Activated T-cell treated with anti-CD3 and anti-CD28 coated beads for 24 hours (primary cell): Measurements from ENCODE around the gene DPH7.
"Not testable (repeated sequence)": the region's sequence is repeated elsewhere in the genome, so short reads cannot be mapped to it uniquely, and the experiment has no call there.

Source experiments
- DNase-seq: peaks from one replicate; pipeline ENCODE4 v3.0.0-alpha.2; 2020; ENCODE audit warnings: low read depth

DPH7 gene

GRCh38 chr9:137578518-137579258, at the start of gene DPH7:
TSS of gene DPH7 (minus strand) at chr9:137578925. CDS start at chr9:137578777, 148 bp downstream.
- peak; percentile 95 for DNase-seq

- not testable (repeated sequence) for DNase-seq
Measured at GRCh38 chr9:137627406-137627805, 48.7 kb upstream of the DPH7 start.

DNA sequence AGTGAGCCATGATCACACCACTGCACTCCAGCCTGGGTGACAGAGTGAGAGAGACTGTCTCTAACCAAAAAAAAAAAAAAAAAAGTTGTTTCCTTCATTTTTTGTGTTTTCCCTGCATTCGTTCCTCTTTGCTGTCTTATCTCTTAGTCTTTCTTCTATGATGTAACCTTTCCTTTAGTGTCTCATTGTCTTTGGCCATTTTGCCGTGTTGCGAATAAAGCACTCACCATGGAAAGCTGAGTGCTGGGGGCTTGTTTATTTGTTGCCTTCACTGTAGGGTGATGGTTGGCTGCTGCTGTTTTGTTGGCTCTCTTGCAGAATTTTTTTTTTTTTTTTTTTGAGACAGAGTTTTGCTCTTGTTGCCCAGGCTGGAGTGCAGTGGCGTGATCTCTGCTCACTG, 47.7 kb upstream of the DPH7 start:
- DNase-seq: no peak

GRCh38 chr9:137622211-137622610, 43.5 kb upstream of the DPH7 start:
- DNase-seq: not testable (repeated sequence)

GRCh38 chr9:137621131-137621757, 42.5 kb upstream of the DPH7 start:
- DNase-seq: no peak

DNA sequence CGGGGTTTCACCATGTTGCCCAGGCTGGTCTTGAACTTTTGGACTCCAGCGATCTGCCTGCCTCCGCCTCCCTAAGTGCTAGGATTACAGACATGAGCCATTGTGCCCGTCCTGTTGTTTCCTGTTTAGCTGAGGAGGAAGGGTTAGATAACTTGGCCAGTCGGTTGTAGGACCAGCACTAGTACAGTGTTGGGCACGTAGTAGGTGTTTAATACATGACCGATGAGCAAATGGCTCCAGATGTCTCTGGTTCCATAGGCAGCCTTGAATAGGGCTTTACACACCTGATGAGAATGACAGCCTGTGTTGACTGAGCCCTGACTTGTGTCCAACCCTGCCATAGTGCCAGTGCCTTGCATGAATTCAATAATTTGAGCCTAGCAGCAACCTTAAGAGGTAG, 41.9 kb upstream of the DPH7 start:
- DNase-seq: no peak

DNA sequence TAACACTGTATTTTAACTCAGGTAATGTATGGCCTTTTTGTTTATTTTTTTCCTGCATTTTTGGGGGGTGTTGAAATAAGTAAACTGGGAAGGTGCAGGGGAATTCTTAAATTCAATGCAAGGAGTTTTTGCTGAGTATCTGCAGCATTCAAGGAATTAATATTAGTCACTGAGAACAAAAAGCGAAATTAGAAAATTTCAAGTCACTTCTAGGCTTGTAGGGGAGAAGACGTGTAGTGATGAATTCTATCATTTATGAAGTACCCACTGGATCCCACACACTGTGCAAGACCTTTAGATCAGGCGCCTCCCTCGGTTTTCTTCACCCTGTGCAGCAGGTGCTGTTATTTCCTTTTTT, 41.3 kb upstream of the DPH7 start:
- DNase-seq: no peak

DNA sequence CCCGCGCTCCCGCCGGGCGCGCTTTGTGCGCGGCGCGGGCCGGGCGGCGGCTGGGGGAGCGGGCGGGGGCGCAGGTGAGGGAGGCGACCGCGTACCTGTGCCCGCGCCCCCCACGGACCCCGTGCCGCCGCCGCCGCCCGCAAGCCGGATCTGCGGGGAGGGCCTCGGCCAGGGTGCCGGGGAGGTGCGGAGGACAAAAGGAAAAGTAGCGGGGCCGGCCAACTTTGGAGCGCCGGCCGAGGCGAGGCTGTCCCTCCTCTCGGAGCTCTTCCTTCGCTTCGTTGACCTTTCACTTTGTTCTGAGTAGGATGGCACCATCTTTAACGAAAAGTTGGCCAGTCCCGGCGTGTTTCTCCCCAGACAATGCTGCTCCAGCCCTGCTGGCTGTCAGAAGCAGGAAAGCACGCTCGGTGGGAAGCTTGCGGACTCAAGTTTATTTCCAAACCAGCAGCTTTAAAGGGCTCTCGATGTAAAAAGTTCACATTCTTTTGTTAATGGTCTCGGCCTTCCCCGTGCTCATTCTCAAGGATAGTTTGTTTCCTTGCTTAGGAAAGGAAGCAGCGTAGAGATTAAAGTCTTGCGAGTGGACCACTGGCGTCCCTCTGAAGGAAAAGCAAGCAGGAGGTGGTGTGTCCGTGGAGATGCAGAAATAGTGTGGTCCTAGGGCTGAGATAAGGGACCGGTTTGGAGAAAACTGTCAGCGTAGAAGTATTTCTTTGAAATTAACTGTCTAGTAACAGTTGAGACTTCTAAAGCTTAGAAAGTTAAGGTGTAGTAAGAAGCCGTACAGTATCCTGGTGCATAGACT, 40.7 kb upstream of the DPH7 start:
- no peak for DNase-seq

DNA sequence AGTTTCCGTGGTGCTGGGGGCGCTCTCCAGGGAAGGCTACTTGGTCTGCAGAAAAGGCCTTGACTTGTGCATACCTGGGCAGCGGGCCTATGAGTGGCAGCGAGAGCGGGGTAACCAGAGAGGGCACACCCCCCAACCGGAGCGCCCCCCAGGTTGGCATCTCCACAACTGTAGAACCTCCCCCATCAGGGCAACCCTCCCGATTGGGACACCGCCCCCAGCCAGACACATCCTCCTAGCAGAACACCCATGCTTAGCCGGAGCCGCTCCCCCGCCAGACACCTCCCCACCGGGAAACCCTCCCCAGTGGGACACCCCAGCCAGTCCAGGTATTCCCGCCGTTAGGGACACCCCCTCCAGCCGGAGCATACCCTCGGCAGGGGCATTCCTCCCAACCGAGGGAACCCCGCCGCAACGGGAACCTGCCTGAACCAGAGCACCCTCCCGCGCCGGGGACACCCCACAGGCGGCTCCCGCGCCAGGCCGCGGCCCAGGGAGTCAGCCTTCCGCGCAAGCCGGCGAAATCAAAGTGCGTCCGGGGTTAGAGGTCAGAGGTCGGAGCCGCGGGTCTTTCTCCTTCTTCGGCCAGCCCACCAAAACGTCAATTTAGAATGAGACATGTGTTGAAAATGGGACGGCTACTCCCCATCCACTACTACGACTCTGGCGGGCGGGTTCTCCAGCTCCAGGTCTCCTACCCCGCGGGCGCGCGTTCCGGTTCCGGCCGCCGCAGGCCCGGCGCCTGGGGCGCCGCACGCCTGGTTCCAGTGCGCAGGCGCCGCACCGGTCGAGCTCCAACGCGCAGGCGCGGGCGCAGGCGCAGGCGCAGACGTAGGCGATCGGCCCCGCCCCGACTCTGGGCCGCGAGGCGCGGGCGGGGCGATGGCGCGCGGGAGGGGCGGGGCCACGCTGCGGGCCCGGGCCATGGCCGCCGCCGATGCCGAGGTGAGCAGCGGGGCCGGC, 39.7 kb upstream of the DPH7 start, which contains the start of gene EHMT1:
TSS of gene EHMT1 (plus strand) at position 901 of the 963 bp plus-strand sequence. CDS start at position 925, 24 bp downstream.
- DNase-seq: peak; percentile 88

- no peak for DNase-seq
Measured at GRCh38 chr9:137615387-137615871, 36.7 kb upstream of the DPH7 start.

DNA sequence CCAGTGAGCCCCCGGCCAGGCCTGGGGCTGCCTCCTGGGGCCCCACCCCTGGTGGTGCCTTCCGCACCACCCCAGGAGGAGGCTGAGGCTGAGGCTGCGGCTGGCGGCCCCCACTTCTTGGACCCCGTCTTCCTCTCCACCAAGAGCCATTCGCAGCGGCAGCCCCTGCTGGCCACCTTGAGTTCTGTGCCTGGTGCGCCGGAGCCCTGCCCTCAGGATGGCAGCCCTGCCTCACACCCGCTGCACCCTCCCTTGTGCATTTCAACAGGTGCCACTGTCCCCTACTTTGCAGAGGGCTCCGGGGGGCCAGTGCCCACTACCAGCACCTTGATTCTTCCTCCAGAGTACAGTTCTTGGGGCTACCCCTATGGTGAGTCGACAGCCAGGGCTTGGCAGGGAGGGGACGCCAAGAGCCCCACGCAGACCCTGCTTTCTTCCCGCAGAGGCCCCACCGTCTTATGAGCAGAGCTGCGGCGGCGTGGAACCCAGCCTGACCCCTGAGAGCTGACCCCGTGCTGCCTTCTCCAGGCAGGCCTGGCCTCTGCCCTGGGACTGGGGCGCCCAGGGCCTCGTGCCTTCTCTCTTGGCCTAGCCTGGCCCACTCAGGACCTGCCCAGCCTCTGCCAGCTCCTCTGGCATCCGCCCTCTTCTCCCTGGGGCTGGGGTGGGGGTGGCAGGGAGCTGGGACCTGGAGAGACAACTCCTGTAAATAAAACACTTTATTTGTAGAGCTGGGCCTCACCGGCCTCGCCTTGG, 36.1 kb upstream of the DPH7 start:
- no peak for DNase-seq

GRCh38 chr9:137613738-137614523, 35.2 kb upstream of the DPH7 start:
- DNase-seq: no peak

GRCh38 chr9:137613259-137613658, 34.5 kb upstream of the DPH7 start:
- no peak for DNase-seq

GRCh38 chr9:137612741-137613142, 34.0 kb upstream of the DPH7 start:
- no peak for DNase-seq

DNA sequence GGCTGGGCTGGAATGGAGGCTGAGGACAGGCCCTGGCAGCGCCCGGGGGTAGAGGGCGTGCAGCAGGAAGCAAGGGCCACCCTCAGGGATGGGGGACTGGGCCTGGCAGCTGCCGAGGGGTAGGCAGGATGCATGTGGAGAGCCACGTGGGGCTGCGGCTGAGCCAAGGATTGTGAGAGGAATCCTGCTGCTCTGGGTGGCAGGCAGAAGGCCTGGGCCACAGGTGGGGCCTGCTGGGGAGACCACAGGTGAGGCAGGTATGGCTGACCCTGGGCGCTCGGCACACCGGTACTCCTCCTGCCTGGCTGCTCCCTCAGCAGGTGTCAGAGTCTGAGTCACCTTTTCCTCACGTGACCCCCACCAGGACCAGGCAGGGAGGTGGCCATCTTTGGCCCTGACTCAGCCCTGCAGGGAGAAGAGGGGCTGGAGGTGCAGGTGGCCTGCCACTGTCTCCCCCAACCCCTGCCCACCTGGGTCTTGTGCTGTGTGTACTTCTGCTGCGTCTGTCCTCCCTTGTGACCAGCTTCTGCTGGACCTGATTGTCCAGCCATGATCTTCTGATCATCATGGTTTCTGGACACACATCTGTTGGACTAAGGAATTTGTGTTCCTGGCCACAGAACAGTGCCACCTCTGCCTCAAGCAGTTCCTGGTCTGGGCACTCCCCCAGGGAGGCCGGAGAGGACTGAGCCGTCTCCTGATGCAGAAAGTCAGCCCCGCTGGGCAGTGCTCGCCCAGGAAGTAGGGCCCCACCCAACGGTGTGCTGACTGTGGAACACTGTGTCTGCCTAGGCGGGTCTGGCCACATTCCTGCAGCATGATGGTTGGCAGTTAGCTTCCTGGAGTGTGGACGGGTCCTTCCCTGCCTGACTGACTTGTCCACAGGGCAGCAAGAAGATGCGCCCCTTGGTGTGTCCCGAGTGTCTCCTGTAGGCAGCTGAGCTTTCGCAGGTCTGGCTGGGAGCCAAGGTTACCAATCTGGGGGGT, 33.2 kb upstream of the DPH7 start:
- DNase-seq: no peak

GRCh38 chr9:137610944-137611343, 32.2 kb upstream of the DPH7 start:
- DNase-seq: no peak

DNA sequence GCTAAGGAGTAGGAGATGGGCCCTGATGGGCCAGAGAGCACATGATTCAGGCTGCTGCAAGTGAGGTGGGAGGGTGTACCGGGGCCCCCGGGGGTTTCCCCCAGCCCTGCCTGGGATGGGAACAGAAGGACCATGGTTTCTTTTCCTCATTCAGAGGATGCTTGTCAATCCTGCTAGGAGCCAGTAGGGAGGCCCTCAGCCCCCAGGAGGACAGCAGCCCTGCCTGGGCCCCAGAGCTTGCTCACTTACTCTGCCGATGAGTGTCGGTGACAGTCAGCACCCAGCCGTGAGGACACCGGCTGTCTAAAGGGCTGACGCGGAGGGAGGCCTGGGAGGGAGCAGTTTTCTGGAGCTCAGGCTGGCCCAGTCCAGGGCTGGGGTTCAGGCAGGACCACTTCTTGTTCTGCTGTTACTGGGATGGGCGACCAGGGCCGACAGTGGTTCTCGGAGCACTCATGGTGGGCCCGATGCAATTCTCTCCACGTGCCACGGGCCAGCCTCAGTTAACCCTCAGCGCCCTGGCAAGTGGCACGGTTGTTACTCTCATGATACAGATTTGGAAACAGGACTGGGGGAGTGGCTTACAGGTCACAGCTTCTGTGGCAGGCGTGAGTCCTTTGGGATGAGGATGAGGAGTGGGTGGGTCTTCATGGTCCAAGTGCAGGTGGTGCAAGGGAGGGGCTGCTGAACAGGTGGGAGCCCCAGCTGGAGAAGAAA, 28.6 kb upstream of the DPH7 start:
- no peak for DNase-seq

DNA sequence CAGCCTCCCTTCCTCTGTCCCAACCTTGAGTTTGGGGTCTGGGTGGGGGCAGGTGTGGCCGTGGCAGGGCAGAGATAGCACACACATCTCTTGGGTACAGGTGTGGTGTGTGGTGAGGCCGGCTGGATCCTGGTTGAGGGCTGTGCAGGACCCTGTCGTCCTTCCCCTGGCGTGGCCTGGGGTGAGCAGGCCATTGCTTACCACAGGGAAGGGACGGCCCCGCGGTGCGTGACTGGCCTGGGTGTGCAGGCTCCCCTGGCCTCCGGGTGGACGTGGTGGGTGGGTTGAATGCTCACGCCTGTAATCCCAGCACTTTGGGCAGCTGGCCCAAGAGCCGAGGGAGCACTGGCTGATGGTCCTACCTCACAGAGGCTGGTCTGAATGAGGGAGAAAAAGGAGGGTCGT, 28.0 kb upstream of the DPH7 start:
- no peak for DNase-seq
